Measurements from ENCODE around the gene ELFN2.

ELFN2 gene

GRCh38 chr22:37377927-37378326 lies 49.4 kb downstream of the ELFN2 start:
- peak overlapping the region; percentile 14 for H2BK12ac ChIP-seq (ENCODE audit: low read length)
- no peak overlapping the region for H3K4me3 ChIP-seq (ENCODE audit: low read length in 2 of 2)
- no peak overlapping the region for H3K27ac ChIP-seq (replicated peaks; ENCODE audit: low read length)
- H2AK5ac ChIP-seq (ENCODE audit: low read depth, low read length) = peak overlapping the region; percentile 91
- no peaks in the 10 kb centered on the region for H3K9me3 ChIP-seq (replicated peaks in 1 of 2; ENCODE audit: control insufficient read depth in 2 of 2, insufficient read depth in 1 of 2, low read depth in 1 of 2, low read length in 2 of 2)
- H3K4me1 ChIP-seq (ENCODE audit: control insufficient read depth in 2 of 2, insufficient read depth in 1 of 2, low read depth in 1 of 2, low read length in 2 of 2) = peaks cover 0 to 5% of the 10 kb centered on the region in 2 donors
- H3K4ac ChIP-seq (ENCODE audit: low read length) = no peak overlapping the region
- peak overlapping the region; percentile 44 for H3K18ac ChIP-seq (ENCODE audit: low read length)
- peak overlapping the region; percentile 71 for H2BK15ac ChIP-seq (ENCODE audit: low read length)
- no peak overlapping the region for H3K23ac ChIP-seq (ENCODE audit: low read depth, low read length, poor library complexity)
- H3K14ac ChIP-seq (ENCODE audit: low read length) = no peak overlapping the region
- H2BK5ac ChIP-seq (ENCODE audit: low read length) = no peak overlapping the region
- H2AFZ ChIP-seq (ENCODE audit: low read length) = no peak overlapping the region
- no peaks in the 10 kb centered on the region for H3K79me1 ChIP-seq (ENCODE audit: low read depth, low read length)
- H3K36me3 ChIP-seq (replicated peaks in 1 of 2; ENCODE audit: control insufficient read depth in 2 of 2, insufficient read depth in 2 of 2, low read length in 2 of 2) = no peaks in the 10 kb centered on the region
- peaks cover 0 to 73% (median 0%) of the 10 kb centered on the region in 3 experiments for H3K27me3 ChIP-seq (ENCODE audit: control insufficient read depth in 3 of 3, insufficient read depth in 3 of 3, low read depth in 1 of 3, low read length in 3 of 3)
- no peak overlapping the region for H4K8ac ChIP-seq (ENCODE audit: low read depth, low read length)
- H3K4me2 ChIP-seq (ENCODE audit: insufficient read depth, low read length, poor library complexity, severe bottlenecking) = no peak overlapping the region
- H4K91ac ChIP-seq (ENCODE audit: low read depth, low read length, poor library complexity) = no peak overlapping the region
- no peak for DNase-seq (ENCODE audit: low spot score)
- H2BK120ac ChIP-seq (ENCODE audit: low read depth, low read length) = no peak overlapping the region
- H3K9ac ChIP-seq (ENCODE audit: low read depth, low read length, poor library complexity) = no peak overlapping the region
- WGBS, 2 donors (ENCODE audit: extremely low coverage in 2 of 2, insufficient read length in 2 of 2, insufficient replicate concordance in 1 of 2) = no CpG with 5 or more reads among the region's 14 CpGs

- Histone ChIP-seq H3K9me3 (replicated peaks in 1 of 2; ENCODE audit: control insufficient read depth in 2 of 2, insufficient read depth in 1 of 2, low read depth in 1 of 2, low read length in 2 of 2) (no peaks in the 10 kb centered on the region), H3K79me1 (ENCODE audit: low read depth, low read length) (peaks cover 1% of the 10 kb centered on the region), H3K4me3 (ENCODE audit: low read length in 2 of 2) (no peak overlapping the region), H2BK120ac (ENCODE audit: low read depth, low read length) (no peak overlapping the region), H4K91ac (ENCODE audit: low read depth, low read length, poor library complexity) (peak overlapping the region; percentile 53), H3K4ac (ENCODE audit: low read length) (no peak overlapping the region), H2BK12ac (ENCODE audit: low read length) (peak overlapping the region; percentile 82), H2AFZ (ENCODE audit: low read length) (no peak overlapping the region), H3K23ac (ENCODE audit: low read depth, low read length, poor library complexity) (peak overlapping the region; percentile 43), H3K14ac (ENCODE audit: low read length) (no peak overlapping the region), H3K18ac (ENCODE audit: low read length) (peak overlapping the region; percentile 76), H3K4me2 (ENCODE audit: insufficient read depth, low read length, poor library complexity, severe bottlenecking) (no peak overlapping the region), H2BK5ac (ENCODE audit: low read length) (no peak overlapping the region), H2BK15ac (ENCODE audit: low read length) (peak overlapping the region; percentile 67), H3K9ac (ENCODE audit: low read depth, low read length, poor library complexity) (peak overlapping the region; percentile 12), H3K27me3 (ENCODE audit: control insufficient read depth in 3 of 3, insufficient read depth in 3 of 3, low read depth in 1 of 3, low read length in 3 of 3) (peaks cover 0 to 70% (median 0%) of the 10 kb centered on the region in 3 experiments), H4K8ac (ENCODE audit: low read depth, low read length) (no peak overlapping the region), H3K36me3 (replicated peaks in 1 of 2; ENCODE audit: control insufficient read depth in 2 of 2, insufficient read depth in 2 of 2, low read length in 2 of 2) (no peaks in the 10 kb centered on the region), H3K4me1 (ENCODE audit: control insufficient read depth in 2 of 2, insufficient read depth in 1 of 2, low read depth in 1 of 2, low read length in 2 of 2) (peaks cover 0 to 5% of the 10 kb centered on the region in 2 donors), H3K27ac (replicated peaks; ENCODE audit: low read length) (no peak overlapping the region), H2AK5ac (ENCODE audit: low read depth, low read length) (peak overlapping the region; percentile 84)
- WGBS, 2 donors (ENCODE audit: extremely low coverage in 2 of 2, insufficient read length in 2 of 2, insufficient replicate concordance in 1 of 2) = no CpG with 5 or more reads among the region's 3 CpGs
- DNase-seq (ENCODE audit: low spot score) = no peak
Observed at GRCh38 chr22:37377138-37377537, 50.1 kb downstream of the ELFN2 start.

- Histone ChIP-seq H3K4ac (ENCODE audit: low read length) (no peak overlapping the region), H3K36me3 (replicated peaks in 1 of 2; ENCODE audit: control insufficient read depth in 2 of 2, insufficient read depth in 2 of 2, low read length in 2 of 2) (no peaks in the 10 kb centered on the region), H3K14ac (ENCODE audit: low read length) (peak overlapping the region; percentile 21), H4K8ac (ENCODE audit: low read depth, low read length) (no peak overlapping the region), H2BK15ac (ENCODE audit: low read length) (peak overlapping the region; percentile 67), H3K4me2 (ENCODE audit: insufficient read depth, low read length, poor library complexity, severe bottlenecking) (no peak overlapping the region), H2BK5ac (ENCODE audit: low read length) (no peak overlapping the region), H3K9ac (ENCODE audit: low read depth, low read length, poor library complexity) (no peak overlapping the region), H4K91ac (ENCODE audit: low read depth, low read length, poor library complexity) (no peak overlapping the region), H3K9me3 (replicated peaks in 1 of 2; ENCODE audit: control insufficient read depth in 2 of 2, insufficient read depth in 1 of 2, low read depth in 1 of 2, low read length in 2 of 2) (no peaks in the 10 kb centered on the region), H3K23ac (ENCODE audit: low read depth, low read length, poor library complexity) (no peak overlapping the region), H2AFZ (ENCODE audit: low read length) (no peak overlapping the region), H2BK12ac (ENCODE audit: low read length) (no peak overlapping the region), H3K27me3 (ENCODE audit: control insufficient read depth in 3 of 3, insufficient read depth in 3 of 3, low read depth in 1 of 3, low read length in 3 of 3) (peaks cover 0 to 67% (median 0%) of the 10 kb centered on the region in 3 experiments), H3K27ac (replicated peaks; ENCODE audit: low read length) (no peak overlapping the region), H2AK5ac (ENCODE audit: low read depth, low read length) (peak overlapping the region; percentile 84), H3K18ac (ENCODE audit: low read length) (peak overlapping the region; percentile 38), H3K4me1 (ENCODE audit: control insufficient read depth in 2 of 2, insufficient read depth in 1 of 2, low read depth in 1 of 2, low read length in 2 of 2) (peaks cover 0 to 5% of the 10 kb centered on the region in 2 donors), H3K79me1 (ENCODE audit: low read depth, low read length) (peaks cover 1% of the 10 kb centered on the region), H3K4me3 (ENCODE audit: low read length in 2 of 2) (no peak overlapping the region), H2BK120ac (ENCODE audit: low read depth, low read length) (no peak overlapping the region)
- WGBS, 2 donors (ENCODE audit: extremely low coverage in 2 of 2, insufficient read length in 2 of 2, insufficient replicate concordance in 1 of 2) = no CpG with 5 or more reads among the region's 3 CpGs
- no peak for DNase-seq (ENCODE audit: low spot score)
Observed at GRCh38 chr22:37376643-37377042, 50.6 kb downstream of the ELFN2 start.

GRCh38 chr22:37375801-37376200 lies 51.5 kb downstream of the ELFN2 start:
- no peak overlapping the region for H4K8ac ChIP-seq (ENCODE audit: low read depth, low read length)
- no peaks in the 10 kb centered on the region for H3K36me3 ChIP-seq (replicated peaks in 1 of 2; ENCODE audit: control insufficient read depth in 2 of 2, insufficient read depth in 2 of 2, low read length in 2 of 2)
- no CpG with 5 or more reads among the region's 8 CpGs for WGBS, 2 donors (ENCODE audit: extremely low coverage in 2 of 2, insufficient read length in 2 of 2, insufficient replicate concordance in 1 of 2)
- no peaks in the 10 kb centered on the region for H3K9me3 ChIP-seq (replicated peaks in 1 of 2; ENCODE audit: control insufficient read depth in 2 of 2, insufficient read depth in 1 of 2, low read depth in 1 of 2, low read length in 2 of 2)
- no peak overlapping the region for H3K4me3 ChIP-seq (ENCODE audit: low read length in 2 of 2)
- H3K4me2 ChIP-seq (ENCODE audit: insufficient read depth, low read length, poor library complexity, severe bottlenecking) = no peak overlapping the region
- peak overlapping the region; percentile 65 for H3K23ac ChIP-seq (ENCODE audit: low read depth, low read length, poor library complexity)
- peaks cover 0 to 5% of the 10 kb centered on the region in 2 donors for H3K4me1 ChIP-seq (ENCODE audit: control insufficient read depth in 2 of 2, insufficient read depth in 1 of 2, low read depth in 1 of 2, low read length in 2 of 2)
- H3K27ac ChIP-seq (replicated peaks; ENCODE audit: low read length) = no peak overlapping the region
- H2BK120ac ChIP-seq (ENCODE audit: low read depth, low read length) = peak overlapping the region; percentile 61
- peaks cover 1% of the 10 kb centered on the region for H3K79me1 ChIP-seq (ENCODE audit: low read depth, low read length)
- no peak overlapping the region for H2AFZ ChIP-seq (ENCODE audit: low read length)
- peak overlapping the region; percentile 5 for H3K18ac ChIP-seq (ENCODE audit: low read length)
- DNase-seq (ENCODE audit: low spot score) = no peak
- H3K9ac ChIP-seq (ENCODE audit: low read depth, low read length, poor library complexity) = no peak overlapping the region
- H3K4ac ChIP-seq (ENCODE audit: low read length) = no peak overlapping the region
- H2AK5ac ChIP-seq (ENCODE audit: low read depth, low read length) = peak overlapping the region; percentile 46
- no peak overlapping the region for H2BK15ac ChIP-seq (ENCODE audit: low read length)
- H3K14ac ChIP-seq (ENCODE audit: low read length) = peak overlapping the region; percentile 56
- H4K91ac ChIP-seq (ENCODE audit: low read depth, low read length, poor library complexity) = no peak overlapping the region
- peaks cover 0 to 59% (median 0%) of the 10 kb centered on the region in 3 experiments for H3K27me3 ChIP-seq (ENCODE audit: control insufficient read depth in 3 of 3, insufficient read depth in 3 of 3, low read depth in 1 of 3, low read length in 3 of 3)
- peak overlapping the region; percentile 84 for H2BK12ac ChIP-seq (ENCODE audit: low read length)
- no peak overlapping the region for H2BK5ac ChIP-seq (ENCODE audit: low read length)
